Mucosa of rectum (tissue), 2 donors: ENCODE data around the gene FHOD3.

Experiments
- H3K27ac ChIP-seq, 2 donors: one replicate each; pipeline ENCODE4 v1.7.0; 2013; ENCODE audit warnings: inconsistent platforms in 2 of 2, low read depth in 2 of 2, low read length in 2 of 2
- H3K27me3 ChIP-seq, 2 donors: one replicate each; pipeline ENCODE4 v1.7.0; 2013; ENCODE audit warnings: low read length in 2 of 2; ENCODE audit not compliant: control insufficient read depth in 2 of 2, insufficient read depth in 2 of 2
- H3K36me3 ChIP-seq, 2 donors: one replicate each; pipeline ENCODE4 v1.7.0; 2013; ENCODE audit warnings: low read length in 2 of 2; ENCODE audit not compliant: control insufficient read depth in 2 of 2, insufficient read depth in 2 of 2
- H3K4me1 ChIP-seq, 2 donors: one replicate each; pipeline ENCODE4 v1.7.0; 2013; ENCODE audit warnings: low read length in 2 of 2, mild to moderate bottlenecking in 1 of 2; ENCODE audit not compliant: control insufficient read depth in 2 of 2, insufficient read depth in 2 of 2
- H3K4me3 ChIP-seq, 2 donors: one replicate each; pipeline ENCODE4 v1.7.0; 2013; ENCODE audit warnings: low read length in 2 of 2
- H3K9ac ChIP-seq, 2 donors: one replicate each; pipeline ENCODE4 v1.7.0; 2013; ENCODE audit warnings: low read length in 2 of 2, low read depth in 1 of 2, mild to moderate bottlenecking in 1 of 2
- H3K9me3 ChIP-seq, 2 donors: one replicate each; pipeline ENCODE4 v1.7.0; 2013; ENCODE audit warnings: low read length in 2 of 2; ENCODE audit not compliant: control insufficient read depth in 2 of 2
- donor health status: healthy.
- donor health status: Normal muscosa, but diverticular disease.

FHOD3 gene

GRCh38 chr18:36769611-36770314, 472.2 kb downstream of the FHOD3 start:
- Histone ChIP-seq H3K36me3 (no peaks in the 10 kb centered on the region), H3K27ac (no peak overlapping the region), H3K9ac (no peak overlapping the region), H3K27me3 (no peaks in the 10 kb centered on the region), H3K4me3 (no peak overlapping the region), H3K9me3 (no peaks in the 10 kb centered on the region), H3K4me1 (no peaks in the 10 kb centered on the region)

DNA sequence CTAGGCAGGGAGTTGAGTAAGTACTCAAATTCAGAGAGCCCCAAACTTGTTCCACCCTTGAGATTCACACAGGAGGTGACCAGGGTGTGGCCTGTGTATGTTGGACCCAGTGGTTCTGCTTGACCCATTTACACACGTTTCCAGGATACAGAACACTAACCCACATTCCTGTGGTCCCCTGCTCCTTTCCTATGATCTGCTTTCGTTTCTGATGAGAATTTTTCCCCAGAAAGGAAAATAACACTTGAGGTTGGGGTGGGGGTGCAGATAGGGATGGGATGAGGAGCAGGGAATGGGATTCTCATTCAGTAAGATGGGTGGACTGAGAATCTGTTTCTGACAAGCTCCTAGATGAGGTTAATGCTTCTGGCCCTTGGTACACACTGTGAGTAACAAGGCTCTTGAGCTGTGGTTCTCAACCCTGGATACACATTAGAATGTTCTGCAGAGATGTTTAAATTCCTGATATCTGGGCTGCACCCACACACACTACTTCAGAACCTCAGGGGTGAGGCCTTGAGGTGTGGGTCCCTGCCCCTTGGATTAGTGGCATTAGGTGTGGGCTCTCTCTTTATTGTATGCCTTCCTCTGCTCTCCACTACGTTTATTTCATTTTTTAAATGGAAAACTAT, 472.9 kb downstream of the FHOD3 start:
- Histone ChIP-seq H3K27me3 (no peaks in the 10 kb centered on the region), H3K4me3 (no peak overlapping the region), H3K27ac (no peak overlapping the region), H3K9ac (no peak overlapping the region), H3K36me3 (no peaks in the 10 kb centered on the region), H3K4me1 (no peaks in the 10 kb centered on the region), H3K9me3 (no peaks in the 10 kb centered on the region)

DNA sequence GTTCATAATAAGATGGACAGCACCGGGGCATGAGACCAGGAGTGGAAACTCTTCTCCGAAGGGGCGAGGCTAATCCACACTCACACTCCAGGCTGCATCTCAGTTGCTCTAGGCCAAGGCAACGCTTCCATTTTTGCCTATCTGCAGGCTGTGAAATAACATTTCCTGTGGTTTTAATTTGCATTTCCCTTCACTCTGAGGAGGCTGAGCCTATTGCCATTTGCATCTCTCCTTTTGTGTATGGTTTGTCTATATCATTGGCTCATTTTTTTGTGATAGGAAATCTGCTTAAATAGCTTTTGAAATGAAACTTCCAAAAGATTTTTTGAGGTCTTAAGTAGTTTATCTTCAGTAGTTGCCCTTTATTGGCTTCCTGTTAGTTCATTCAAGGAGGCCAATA, 473.7 kb downstream of the FHOD3 start:
- no peak overlapping the region for H3K27ac ChIP-seq
- H3K4me3 ChIP-seq, result no peak overlapping the region
- no peaks in the 10 kb centered on the region for H3K9me3 ChIP-seq
- H3K9ac ChIP-seq, result no peak overlapping the region
- H3K27me3 ChIP-seq, result no peaks in the 10 kb centered on the region
- no peaks in the 10 kb centered on the region for H3K36me3 ChIP-seq
- H3K4me1 ChIP-seq, result no peaks in the 10 kb centered on the region

DNA sequence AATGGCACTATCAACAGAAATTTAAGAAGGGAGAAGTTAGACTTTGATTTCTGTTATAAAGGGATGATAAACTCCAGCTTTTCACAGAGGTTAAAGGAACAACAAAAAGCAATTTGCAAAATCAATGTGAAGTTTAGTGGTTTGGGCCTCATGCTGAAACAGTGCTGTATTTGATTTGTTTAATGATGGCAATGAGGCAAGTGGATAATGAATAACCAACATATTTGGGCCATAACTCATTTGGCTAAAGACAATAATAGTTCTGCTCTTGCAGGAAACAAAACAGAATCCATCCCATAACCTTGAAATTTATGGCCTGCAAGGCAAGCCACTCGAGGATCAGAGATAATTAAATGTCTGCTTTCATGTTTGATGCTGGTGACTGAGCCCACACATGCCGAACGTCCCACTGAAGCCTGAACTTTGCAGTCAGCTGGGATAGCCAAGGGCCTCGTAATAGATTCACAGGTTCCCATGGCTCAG, 474.8 kb downstream of the FHOD3 start:
- H3K9me3 ChIP-seq, result no peaks in the 10 kb centered on the region
- no peak overlapping the region for H3K27ac ChIP-seq
- no peaks in the 10 kb centered on the region for H3K27me3 ChIP-seq
- no peaks in the 10 kb centered on the region for H3K36me3 ChIP-seq
- H3K4me3 ChIP-seq, result no peak overlapping the region
- H3K9ac ChIP-seq, result no peak overlapping the region
- H3K4me1 ChIP-seq, result no peaks in the 10 kb centered on the region

DNA sequence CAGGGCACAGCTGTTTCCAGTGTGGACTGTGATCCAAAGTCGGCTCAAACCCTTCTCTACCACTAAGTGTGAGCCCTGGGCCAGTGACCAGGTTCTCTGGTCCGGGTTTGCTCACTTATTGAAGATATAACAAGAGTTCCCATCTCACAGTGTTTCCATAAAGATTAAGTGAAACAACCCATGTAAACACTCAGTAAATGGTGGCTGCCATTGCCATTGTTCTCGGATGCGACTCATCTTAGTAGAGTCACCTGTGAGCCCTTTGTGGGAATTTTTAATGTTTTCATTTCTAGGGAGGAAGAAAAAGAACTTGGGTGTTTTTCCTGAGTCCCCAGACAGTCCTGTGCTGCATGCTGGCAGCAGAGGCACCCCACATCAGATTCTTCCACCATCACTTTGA, 477.9 kb downstream of the FHOD3 start:
- Histone ChIP-seq H3K36me3 (peaks cover 0 to 6% of the 10 kb centered on the region in 2 donors), H3K27ac (no peak overlapping the region), H3K4me1 (no peaks in the 10 kb centered on the region), H3K9ac (no peak overlapping the region), H3K27me3 (no peaks in the 10 kb centered on the region), H3K9me3 (no peaks in the 10 kb centered on the region), H3K4me3 (no peak overlapping the region)

- H3K27me3 ChIP-seq, result no peaks in the 10 kb centered on the region
- H3K27ac ChIP-seq, result no peak overlapping the region
- no peaks in the 10 kb centered on the region for H3K9me3 ChIP-seq
- no peak overlapping the region for H3K9ac ChIP-seq
- H3K4me1 ChIP-seq, result no peaks in the 10 kb centered on the region
- H3K36me3 ChIP-seq, result peaks cover 0 to 7% of the 10 kb centered on the region in 2 donors
- H3K4me3 ChIP-seq, result no peak overlapping the region
Measured at GRCh38 chr18:36776650-36777049, 479.1 kb downstream of the FHOD3 start.

GRCh38 chr18:36777566-36777965, 480.1 kb downstream of the FHOD3 start:
- no peak overlapping the region for H3K27ac ChIP-seq
- no peaks in the 10 kb centered on the region for H3K27me3 ChIP-seq
- H3K4me3 ChIP-seq, result no peak overlapping the region
- no peak overlapping the region for H3K9ac ChIP-seq
- no peaks in the 10 kb centered on the region for H3K9me3 ChIP-seq
- H3K36me3 ChIP-seq, result peaks cover 2 to 7% of the 10 kb centered on the region in 2 donors
- no peaks in the 10 kb centered on the region for H3K4me1 ChIP-seq

- no peaks in the 10 kb centered on the region for H3K27me3 ChIP-seq
- no peak overlapping the region for H3K9ac ChIP-seq
- H3K4me3 ChIP-seq, result no peak overlapping the region
- H3K36me3 ChIP-seq, result peaks cover 2 to 7% of the 10 kb centered on the region in 2 donors
- H3K4me1 ChIP-seq, result no peaks in the 10 kb centered on the region
- no peak overlapping the region for H3K27ac ChIP-seq
- H3K9me3 ChIP-seq, result no peaks in the 10 kb centered on the region
Measured at GRCh38 chr18:36780748-36781147, 483.2 kb downstream of the FHOD3 start.

GRCh38 chr18:36782710-36783109, 485.2 kb downstream of the FHOD3 start:
- H3K27me3 ChIP-seq, result no peaks in the 10 kb centered on the region
- peaks cover 2 to 7% of the 10 kb centered on the region in 2 donors for H3K36me3 ChIP-seq
- no peak overlapping the region for H3K4me3 ChIP-seq
- H3K9me3 ChIP-seq, result no peaks in the 10 kb centered on the region
- no peaks in the 10 kb centered on the region for H3K4me1 ChIP-seq
- no peak overlapping the region for H3K27ac ChIP-seq
- H3K9ac ChIP-seq, result no peak overlapping the region

GRCh38 chr18:36783792-36784191, 486.3 kb downstream of the FHOD3 start:
- H3K27me3 ChIP-seq, result no peaks in the 10 kb centered on the region
- no peaks in the 10 kb centered on the region for H3K4me1 ChIP-seq
- no peak overlapping the region for H3K27ac ChIP-seq
- no peaks in the 10 kb centered on the region for H3K9me3 ChIP-seq
- no peak overlapping the region for H3K9ac ChIP-seq
- H3K4me3 ChIP-seq, result no peak overlapping the region
- peaks cover 2 to 7% of the 10 kb centered on the region in 2 donors for H3K36me3 ChIP-seq
